ENCODE results near the gene CPNE4. TPM values are rescaled to one million over a fixed set of nuclear protein-coding genes. Genes with fewer than 3 reads are reported as not detected.

CPNE4 gene
- total RNA-seq, 1 donor from 2014 or later: not detected

GRCh38 chr3:131801566-131801965 is 233.2 kb downstream of the CPNE4 start:
- Mint-ChIP-seq H3K27ac (ENCODE audit: unreplicated experiment) (no peak overlapping the region), H3K36me3 (ENCODE audit: unreplicated experiment) (no peaks in the 10 kb centered on the region), H3K9me3 (ENCODE audit: unreplicated experiment) (no peaks in the 10 kb centered on the region), H3K4me1 (ENCODE audit: unreplicated experiment) (no peaks in the 10 kb centered on the region), H3K4me3 (ENCODE audit: unreplicated experiment) (no peak overlapping the region), H3K27me3 (ENCODE audit: unreplicated experiment) (peaks cover 5% of the 10 kb centered on the region)
- no peak for DNase-seq (ENCODE audit: extremely low spot score, unreplicated experiment)
- TF ChIP-seq CTCF (IDR thresholded peaks at IDR 0.05): no peak

DNA sequence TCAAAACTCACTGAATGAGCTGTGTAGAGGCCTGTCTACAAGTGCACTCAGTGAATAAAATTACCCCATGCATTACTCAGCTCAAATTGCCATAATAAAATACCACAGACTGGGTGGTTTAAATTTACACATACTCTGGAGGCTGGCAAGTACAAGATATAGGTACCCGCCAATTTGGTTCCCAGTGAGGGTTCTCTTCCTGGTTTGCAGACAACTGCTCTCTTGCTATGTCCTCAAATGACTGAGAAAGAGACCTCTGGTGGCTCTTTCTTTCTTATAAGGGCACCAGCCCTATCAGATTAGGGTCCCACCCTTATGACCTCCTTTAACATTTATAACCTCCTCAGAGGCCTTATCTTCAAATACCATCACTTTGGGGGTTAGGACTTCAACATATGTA is 237.0 kb downstream of the CPNE4 start:
- Mint-ChIP-seq H3K27me3 (ENCODE audit: unreplicated experiment) (peaks cover 7% of the 10 kb centered on the region), H3K27ac (ENCODE audit: unreplicated experiment) (no peak overlapping the region), H3K4me1 (ENCODE audit: unreplicated experiment) (no peaks in the 10 kb centered on the region), H3K9me3 (ENCODE audit: unreplicated experiment) (no peaks in the 10 kb centered on the region), H3K36me3 (ENCODE audit: unreplicated experiment) (no peaks in the 10 kb centered on the region), H3K4me3 (ENCODE audit: unreplicated experiment) (no peak overlapping the region)
- DNase-seq (ENCODE audit: extremely low spot score, unreplicated experiment): no peak
- no peak for TF ChIP-seq CTCF (IDR thresholded peaks at IDR 0.05)

GRCh38 chr3:131796558-131797198 is 238.1 kb downstream of the CPNE4 start:
- DNase-seq (ENCODE audit: extremely low spot score, unreplicated experiment): no peak
- Mint-ChIP-seq H3K4me3 (ENCODE audit: unreplicated experiment) (no peak overlapping the region), H3K4me1 (ENCODE audit: unreplicated experiment) (no peaks in the 10 kb centered on the region), H3K27me3 (ENCODE audit: unreplicated experiment) (peaks cover 7% of the 10 kb centered on the region), H3K27ac (ENCODE audit: unreplicated experiment) (no peak overlapping the region), H3K9me3 (ENCODE audit: unreplicated experiment) (no peaks in the 10 kb centered on the region), H3K36me3 (ENCODE audit: unreplicated experiment) (no peaks in the 10 kb centered on the region)
- no peak for TF ChIP-seq CTCF (IDR thresholded peaks at IDR 0.05)

DNA sequence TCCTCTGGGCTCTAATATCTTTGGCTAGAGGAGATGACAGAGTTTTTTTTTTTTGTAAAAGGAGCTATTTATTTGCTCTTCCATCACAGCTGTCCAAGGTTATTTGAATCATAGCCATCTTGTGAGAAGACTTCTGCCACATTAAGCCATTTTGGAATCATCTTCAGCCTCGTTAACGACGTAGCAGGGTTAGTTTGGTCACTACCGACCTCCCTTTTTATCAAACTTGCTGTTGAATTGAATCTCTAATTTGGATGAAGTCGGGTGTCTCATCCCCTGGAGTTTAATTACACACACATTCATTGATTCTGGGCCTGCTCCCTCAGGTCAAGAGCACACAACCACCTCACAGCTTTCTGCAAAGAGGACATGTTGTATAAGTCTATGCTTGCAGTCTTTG is 238.7 kb downstream of the CPNE4 start:
- Mint-ChIP-seq H3K4me1 (ENCODE audit: unreplicated experiment) (no peaks in the 10 kb centered on the region), H3K4me3 (ENCODE audit: unreplicated experiment) (no peak overlapping the region), H3K36me3 (ENCODE audit: unreplicated experiment) (no peaks in the 10 kb centered on the region), H3K27me3 (ENCODE audit: unreplicated experiment) (peaks cover 7% of the 10 kb centered on the region), H3K9me3 (ENCODE audit: unreplicated experiment) (no peaks in the 10 kb centered on the region), H3K27ac (ENCODE audit: unreplicated experiment) (no peak overlapping the region)
- no peak for DNase-seq (ENCODE audit: extremely low spot score, unreplicated experiment)
- TF ChIP-seq CTCF (IDR thresholded peaks at IDR 0.05): no peak

DNA sequence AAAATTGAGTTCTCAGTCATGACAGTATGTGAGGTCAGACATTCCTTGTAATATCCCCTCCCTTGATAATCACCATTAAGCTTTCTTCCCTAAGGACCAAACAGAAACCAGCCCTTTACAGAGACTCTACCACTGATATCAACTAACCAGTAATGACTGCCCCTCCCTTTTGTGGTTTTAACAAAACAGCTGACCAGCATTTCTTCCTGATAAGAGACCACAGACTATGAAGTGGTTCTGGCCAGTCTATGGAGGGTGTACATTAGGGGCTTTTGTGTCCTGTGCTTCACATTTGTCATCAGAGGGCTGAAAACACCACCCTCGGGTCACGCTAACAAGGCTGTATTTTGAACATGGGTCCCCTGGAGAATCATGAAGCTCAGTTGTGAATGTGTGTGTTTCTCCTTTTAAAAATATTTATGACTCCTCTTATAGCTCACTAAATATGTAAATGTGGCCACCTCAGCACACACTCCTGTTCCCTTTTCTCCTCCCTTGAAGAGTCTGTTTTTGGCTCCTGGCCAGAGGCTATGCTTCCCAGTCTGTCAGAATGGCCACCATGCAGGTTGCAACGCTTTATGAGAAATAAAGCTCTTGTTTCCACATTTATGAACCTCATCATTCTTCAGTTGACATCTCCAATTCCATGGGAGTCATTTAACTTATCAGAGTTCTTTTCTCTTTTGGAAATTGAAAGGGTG is 239.3 kb downstream of the CPNE4 start:
- H3K27me3 Mint-ChIP-seq (ENCODE audit: unreplicated experiment): peaks cover 7% of the 10 kb centered on the region
- no peak for TF ChIP-seq CTCF (IDR thresholded peaks at IDR 0.05)
- no peak for DNase-seq (ENCODE audit: extremely low spot score, unreplicated experiment)
- no peaks in the 10 kb centered on the region for H3K9me3 Mint-ChIP-seq (ENCODE audit: unreplicated experiment)
- no peaks in the 10 kb centered on the region for H3K4me1 Mint-ChIP-seq (ENCODE audit: unreplicated experiment)
- H3K36me3 Mint-ChIP-seq (ENCODE audit: unreplicated experiment): no peaks in the 10 kb centered on the region
- no peak overlapping the region for H3K27ac Mint-ChIP-seq (ENCODE audit: unreplicated experiment)
- H3K4me3 Mint-ChIP-seq (ENCODE audit: unreplicated experiment): no peak overlapping the region

Measured in osteocyte (in vitro differentiated cells).